Endothelial cell (in vitro differentiated cells): Measurements from ENCODE around the gene POLR3A. TPM values are rescaled to one million over a fixed set of nuclear protein-coding genes. Genes with fewer than 3 reads are reported as not detected.

Source experiments
- DNase-seq: peaks from one replicate; pipeline ENCODE4 v3.0.0; 2021; ENCODE audit warnings: low spot score
- H3K27ac Mint-ChIP-seq: one replicate; pipeline ENCODE4 v1.8.0; 2021; ENCODE audit warnings: mixed read lengths, inconsistent platforms; ENCODE audit not compliant: unreplicated experiment
- H3K27me3 Mint-ChIP-seq: one replicate; pipeline ENCODE4 v1.8.0; 2021; ENCODE audit warnings: mild to moderate bottlenecking, moderate library complexity, mixed read lengths, inconsistent platforms; ENCODE audit not compliant: unreplicated experiment
- H3K36me3 Mint-ChIP-seq: one replicate; pipeline ENCODE4 v1.8.0; 2021; ENCODE audit warnings: mild to moderate bottlenecking, low read depth, mixed read lengths, inconsistent platforms; ENCODE audit not compliant: unreplicated experiment
- H3K4me1 Mint-ChIP-seq: one replicate; pipeline ENCODE4 v1.8.0; 2021; ENCODE audit warnings: mild to moderate bottlenecking, mixed read lengths, inconsistent platforms; ENCODE audit not compliant: unreplicated experiment
- H3K4me3 Mint-ChIP-seq: one replicate; pipeline ENCODE4 v1.8.0; 2021; ENCODE audit warnings: mild to moderate bottlenecking, mixed read lengths, inconsistent platforms; ENCODE audit not compliant: unreplicated experiment
- H3K9me3 Mint-ChIP-seq: one replicate; pipeline ENCODE4 v1.8.0; 2021; ENCODE audit warnings: mixed read lengths, inconsistent platforms; ENCODE audit not compliant: unreplicated experiment
- CTCF ChIP-seq: fragments of 200-600 bp; sonication (generic); IDR thresholded peaks from one replicate; pipeline ENCODE4 v1.5.0; 2021; ENCODE audit warnings: antibody characterized with exemption; ENCODE audit not compliant: unreplicated experiment
- total RNA-seq: library from RNA; stranded (reverse); fragmentation: NEBNext Ultra II Directional; extraction: Animal tissue kit (Norgen Biotek cat#: 25700); gene quantifications from one replicate; pipeline ENCODE4 v1.2.1, GENCODE V29; 2021; ENCODE audit not compliant: unreplicated experiment

The POLR3A gene
- total RNA-seq, 1 donor from 2014 or later = 18.4 TPM

GRCh38 chr10:78033637-78034470 is 4.5 kb upstream of the POLR3A start, which contains the start of gene RPS24:
TSS of gene RPS24 (plus strand) at chr10:78033863. CDS start at chr10:78033902, 39 bp downstream.
- no peaks in the 10 kb centered on the region for H3K9me3 Mint-ChIP-seq
- peak within 1 kb of the TSS; percentile 98 for H3K4me3 Mint-ChIP-seq
- peak; percentile 95 for DNase-seq
- H3K36me3 Mint-ChIP-seq = peaks cover 16% of the 10 kb centered on the region
- peak within 1 kb of the TSS; percentile 20 for H3K27ac Mint-ChIP-seq
- peaks cover 29% of the 10 kb centered on the region for H3K4me1 Mint-ChIP-seq
- H3K27me3 Mint-ChIP-seq = peaks cover 4% of the 10 kb centered on the region
- no peak for TF ChIP-seq CTCF

GRCh38 chr10:78033387-78033636 is 4.0 kb upstream of the POLR3A start:
- peak overlapping the region; percentile 98 for H3K4me3 Mint-ChIP-seq
- no peak overlapping the region for H3K27ac Mint-ChIP-seq
- peaks cover 35% of the 10 kb centered on the region for H3K4me1 Mint-ChIP-seq
- peaks cover 4% of the 10 kb centered on the region for H3K27me3 Mint-ChIP-seq
- TF ChIP-seq CTCF = no peak
- H3K9me3 Mint-ChIP-seq = no peaks in the 10 kb centered on the region
- DNase-seq = no peak
- peaks cover 16% of the 10 kb centered on the region for H3K36me3 Mint-ChIP-seq

GRCh38 chr10:78028438-78029268 is 662 bp downstream of the POLR3A start:
- H3K4me1 Mint-ChIP-seq = peaks cover 23% of the 10 kb centered on the region
- TF ChIP-seq CTCF = no peak
- no peaks in the 10 kb centered on the region for H3K9me3 Mint-ChIP-seq
- peak overlapping the region; percentile 70 for H3K27ac Mint-ChIP-seq
- peak; percentile 25 for DNase-seq
- peak overlapping the region; percentile 99 for H3K4me3 Mint-ChIP-seq
- H3K36me3 Mint-ChIP-seq = peaks cover 27% of the 10 kb centered on the region
- H3K27me3 Mint-ChIP-seq = peaks cover 4% of the 10 kb centered on the region

- no peak for DNase-seq
- Mint-ChIP-seq H3K27ac (no peak overlapping the region), H3K4me1 (peaks cover 23% of the 10 kb centered on the region), H3K27me3 (peaks cover 4% of the 10 kb centered on the region), H3K36me3 (peaks cover 45% of the 10 kb centered on the region), H3K4me3 (peak overlapping the region; percentile 0), H3K9me3 (no peaks in the 10 kb centered on the region)
- TF ChIP-seq CTCF = no peak
Observed at GRCh38 chr10:78025685-78026364, 3.5 kb downstream of the POLR3A start.
